22Rv1 (cell line): ENCODE measurements around the gene RCOR3.

Experiments used
- CTCF ChIP-seq: fragments of 450-650 bp; IDR thresholded peaks from 2 replicates; pipeline ENCODE4 v1.5.1; 2017; ENCODE audit warnings: mild to moderate bottlenecking
- ZFX ChIP-seq: fragments of 450-650 bp; IDR thresholded peaks from 2 replicates; pipeline ENCODE4 v1.6.1; 2017; ENCODE audit warnings: antibody characterized with exemption, borderline replicate concordance

GRCh38 chr1:211352985-211353515, 93.9 kb downstream of the RCOR3 start:
- TF ChIP-seq CTCF (peak; percentile 91), ZFX (no peak)
